Measurements from ENCODE around the gene WSB2. TPM values are rescaled to one million over a fixed set of nuclear protein-coding genes. Genes with fewer than 3 reads are reported as not detected.

The WSB2 gene
- total and polyA plus RNA-seq, 9 of the 15 experiments (the other 6 are each of a cell fraction or from before 2014, with no cell fraction given) = 31.4 to 77.6 (median 52.6) TPM

GRCh38 chr12:118044075-118044474, 16.9 kb downstream of the WSB2 start:
- ChIA-PET POLR2A (interaction anchor here (1.2 to 1.4 kb wide), 2 partner anchors 9 to 12 kb away, joined by 4 to 7 read pairs; no protein-coding TSS in a partner anchor), CTCF (ENCODE audit: low intra/inter-chr PET ratio) (interaction anchor here (0.6 kb wide), 1 partner anchor 17 kb away, joined by 4 read pairs; the partner anchor contains the start of gene WSB2)
- no peak overlapping the region for H3K9ac ChIP-seq (ENCODE audit: insufficient read depth in 1 of 2, low read depth in 2 of 2, low read length in 2 of 2)
- FAIRE-seq = no peak
- in situ Hi-C loops (cut with MboI) = no loop called here
- no peak overlapping the region for H3K4me2 ChIP-seq (ENCODE audit: insufficient read depth, low read length)
- no peaks in the 10 kb centered on the region for H3K79me2 ChIP-seq (ENCODE audit: control insufficient read depth, insufficient read depth, low read length)
- no peaks in the 10 kb centered on the region for H3K27me3 ChIP-seq (ENCODE audit: control insufficient read depth in 2 of 2, insufficient read depth in 2 of 2, low read length in 2 of 2)
- DNase-seq (ENCODE audit: extremely low read depth in 1 of 4, low spot score in 3 of 4) = no peak
- no TSS peak for BruUV-seq (replicated peaks)
- WGBS (ENCODE audit: insufficient coverage, low coverage, missing lambda C conversion rate) = 92% methylated on average over 2 of the region's 2 CpGs
- no peak overlapping the region for H3K27ac ChIP-seq (ENCODE audit: extremely low read depth, low read depth, low read length)
- intact Hi-C loops (cut with micrococcal nuclease) = no loop called here
- H2AFZ ChIP-seq (ENCODE audit: low read depth, low read length) = no peak overlapping the region
- no peaks in the 10 kb centered on the region for H4K20me1 ChIP-seq (replicated peaks; ENCODE audit: control insufficient read depth, insufficient read depth, low read length)
- H3K9me1 ChIP-seq (ENCODE audit: control insufficient read depth, insufficient read depth, low read length) = peaks cover 3% of the 10 kb centered on the region
- no peak overlapping the region for H3K4me3 ChIP-seq
- no peak for ATAC-seq
- peaks cover 67% of the 10 kb centered on the region; the same call in 2 of the 3 replicates for H3K36me3 ChIP-seq (ENCODE audit: control insufficient read depth, insufficient read depth, low read length)
- H3K9me3 ChIP-seq (replicated peaks; ENCODE audit: control insufficient read depth, insufficient read depth, low read depth, low read length) = no peaks in the 10 kb centered on the region
- TF ChIP-seq ZC3H11A (IDR thresholded peaks at IDR 0.05; ENCODE audit: low read depth, low read length) (no peak), MLX (CRISPR knock-in tag; conservative IDR thresholded peaks at IDR 0.05) (no peak), RAD51 (IDR thresholded peaks at IDR 0.05; ENCODE audit: borderline replicate concordance, low read depth) (no peak), GTF2B (IDR thresholded peaks at IDR 0.05; ENCODE audit: extremely low read depth, insufficient read length) (no peak), ZSCAN32 (CRISPR knock-in tag; IDR thresholded peaks at IDR 0.05) (no peak), FUS (optimal IDR thresholded peaks at IDR 0.05; ENCODE audit: low read depth, low read length) (no peak), SMARCA5 (IDR thresholded peaks at IDR 0.05) (no peak), SMARCB1 (IDR thresholded peaks at IDR 0.05; ENCODE audit: insufficient read length, low read depth) (no peak), ZNF318 (IDR thresholded peaks at IDR 0.05; ENCODE audit: borderline replicate concordance in 1 of 2, low read depth in 1 of 2) (no peak), MEIS2 (IDR thresholded peaks at IDR 0.05; ENCODE audit: partially characterized antibody) (no peak), PREB (CRISPR knock-in tag; IDR thresholded peaks at IDR 0.05) (no peak), ZNF589 (CRISPR knock-in tag; IDR thresholded peaks at IDR 0.05; ENCODE audit: low read depth) (no peak)
- no peaks in the 10 kb centered on the region for H3K4me1 ChIP-seq (replicated peaks in 1 of 2; ENCODE audit: control insufficient read depth in 2 of 2, insufficient read depth in 2 of 2, low read length in 2 of 2)

Data from K562 (cell line).